RWPE2 (cell line): ENCODE measurements around the gene RSRC1.

Experiments
- ATAC-seq: fragments of 200-7000 bp; cut with Tn5 transposase; 3 replicates; pipeline ENCODE4 v1.9.1; 2021; ENCODE audit warnings: low read depth
- DNase-seq: peaks from one replicate; pipeline ENCODE4 v3.0.0-alpha.2; 2020; ENCODE audit warnings: low spot score
- H3K27ac ChIP-seq: fragments of 450-650 bp; 2 replicates; pipeline ENCODE4 v1.5.1; 2017; ENCODE audit warnings: mild to moderate bottlenecking; ENCODE audit not compliant: poor library complexity, severe bottlenecking
- H3K27me3 ChIP-seq: fragments of 250-450 bp; sonication (Bioruptor Pico); 2 replicates; pipeline ENCODE4 v1.5.1; 2021; ENCODE audit warnings: mild to moderate bottlenecking, moderate library complexity; ENCODE audit not compliant: insufficient read depth, poor library complexity, severe bottlenecking
- H3K36me3 ChIP-seq: fragments of 250-450 bp; sonication (Bioruptor Pico); 2 replicates; pipeline ENCODE4 v1.5.1; 2020; ENCODE audit warnings: low read depth, mild to moderate bottlenecking, moderate library complexity
- H3K4me1 ChIP-seq: fragments of 250-450 bp; sonication (Bioruptor Pico); 2 replicates; pipeline ENCODE4 v1.5.1; 2021; ENCODE audit warnings: mild to moderate bottlenecking, moderate library complexity; ENCODE audit not compliant: insufficient read depth, poor library complexity, severe bottlenecking
- H3K4me3 ChIP-seq: fragments of 250-450 bp; sonication (Bioruptor Pico); 2 replicates; pipeline ENCODE4 v1.5.1; 2021; ENCODE audit warnings: mild to moderate bottlenecking, moderate library complexity; ENCODE audit not compliant: severe bottlenecking
- H3K9me3 ChIP-seq: fragments of 250-450 bp; sonication (Bioruptor Pico); 2 replicates; pipeline ENCODE4 v1.5.1; 2021; ENCODE audit warnings: mild to moderate bottlenecking, moderate library complexity; ENCODE audit not compliant: severe bottlenecking
- CTCF ChIP-seq: fragments of 450-650 bp; IDR thresholded peaks from one replicate; pipeline ENCODE4 v1.5.1; 2017; ENCODE audit warnings: mild to moderate bottlenecking, moderate library complexity; ENCODE audit not compliant: poor library complexity, severe bottlenecking

The RSRC1 gene

DNA sequence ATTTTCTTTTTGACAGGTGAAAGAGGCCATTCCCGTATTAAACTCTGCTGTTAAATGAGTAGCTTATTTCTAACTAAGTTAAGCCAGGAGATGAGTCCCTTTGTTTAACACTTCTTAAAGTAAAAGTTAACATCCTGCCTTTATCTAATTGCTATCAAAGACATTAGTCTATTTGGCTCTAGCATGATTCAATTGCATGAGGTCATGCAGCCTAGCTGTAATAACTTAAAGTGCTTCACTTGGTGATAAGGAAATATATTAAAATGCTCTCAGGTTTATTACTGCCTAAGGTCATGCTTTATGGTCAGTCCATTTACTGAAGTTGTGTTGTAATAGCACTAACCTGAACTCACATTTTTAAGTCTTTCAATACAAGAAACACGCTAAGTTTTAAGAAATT is 378.8 kb downstream of the RSRC1 start:
- ATAC-seq (no peak), DNase-seq (no peak)
- Histone ChIP-seq H3K27ac (no peak overlapping the region), H3K9me3 (no peaks in the 10 kb centered on the region), H3K27me3 (no peaks in the 10 kb centered on the region), H3K36me3 (no peaks in the 10 kb centered on the region), H3K4me3 (no peak overlapping the region), H3K4me1 (no peaks in the 10 kb centered on the region)
- no peak for TF ChIP-seq CTCF

DNA sequence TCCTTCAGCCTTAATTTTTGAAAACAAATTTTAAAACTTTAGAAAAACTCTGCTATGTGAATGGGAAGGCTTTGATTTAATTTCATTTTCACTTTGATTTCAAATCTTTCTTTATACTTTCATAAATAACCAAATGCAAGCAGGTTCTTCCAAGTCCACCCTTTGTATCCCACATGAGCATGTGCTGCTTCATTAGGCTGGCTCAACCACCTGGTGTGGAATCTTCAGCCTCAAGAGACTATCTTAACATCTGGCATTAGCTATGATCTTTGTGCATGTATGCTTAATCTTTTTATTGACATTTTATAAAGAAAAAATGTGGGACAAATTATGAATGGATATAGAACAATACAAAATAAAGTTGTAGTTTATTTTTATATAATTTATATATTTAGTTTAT is 379.3 kb downstream of the RSRC1 start:
- H3K9me3 ChIP-seq: no peaks in the 10 kb centered on the region
- DNase-seq (no peak), ATAC-seq (no peak)
- no peaks in the 10 kb centered on the region for H3K36me3 ChIP-seq
- H3K4me3 ChIP-seq: no peak overlapping the region
- no peak for TF ChIP-seq CTCF
- H3K4me1 ChIP-seq: no peaks in the 10 kb centered on the region
- no peaks in the 10 kb centered on the region for H3K27me3 ChIP-seq
- no peak overlapping the region for H3K27ac ChIP-seq

GRCh38 chr3:158491968-158492367 is 382.1 kb downstream of the RSRC1 start:
- H3K27ac ChIP-seq: no peak overlapping the region
- DNase-seq (no peak), ATAC-seq (no peak)
- no peaks in the 10 kb centered on the region for H3K4me1 ChIP-seq
- H3K4me3 ChIP-seq: no peak overlapping the region
- no peak for TF ChIP-seq CTCF
- H3K27me3 ChIP-seq: no peaks in the 10 kb centered on the region
- no peaks in the 10 kb centered on the region for H3K36me3 ChIP-seq
- no peaks in the 10 kb centered on the region for H3K9me3 ChIP-seq

DNA sequence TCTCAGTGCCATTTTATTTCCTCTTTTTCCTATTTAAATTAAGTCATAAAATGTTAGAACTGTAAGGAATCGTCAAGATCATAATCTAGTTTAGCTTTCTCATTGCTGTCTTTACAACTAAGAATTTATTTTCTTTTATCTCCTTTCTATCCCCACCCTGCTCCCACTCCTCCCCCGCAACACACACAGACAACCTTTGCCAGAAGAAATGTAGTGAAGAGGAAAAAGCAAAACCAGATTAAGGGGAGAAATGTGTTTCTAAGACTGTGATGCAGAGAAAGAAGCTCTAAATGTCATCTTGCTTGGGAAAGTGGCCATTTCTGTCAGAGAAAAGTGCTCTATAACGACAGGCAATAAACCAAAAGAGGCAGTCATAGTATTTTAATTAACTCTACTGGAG is 382.8 kb downstream of the RSRC1 start:
- DNase-seq (no peak), ATAC-seq (no peak)
- H3K9me3 ChIP-seq: no peaks in the 10 kb centered on the region
- no peaks in the 10 kb centered on the region for H3K36me3 ChIP-seq
- no peaks in the 10 kb centered on the region for H3K4me1 ChIP-seq
- H3K27ac ChIP-seq: no peak overlapping the region
- no peak overlapping the region for H3K4me3 ChIP-seq
- no peaks in the 10 kb centered on the region for H3K27me3 ChIP-seq
- TF ChIP-seq CTCF: no peak

DNA sequence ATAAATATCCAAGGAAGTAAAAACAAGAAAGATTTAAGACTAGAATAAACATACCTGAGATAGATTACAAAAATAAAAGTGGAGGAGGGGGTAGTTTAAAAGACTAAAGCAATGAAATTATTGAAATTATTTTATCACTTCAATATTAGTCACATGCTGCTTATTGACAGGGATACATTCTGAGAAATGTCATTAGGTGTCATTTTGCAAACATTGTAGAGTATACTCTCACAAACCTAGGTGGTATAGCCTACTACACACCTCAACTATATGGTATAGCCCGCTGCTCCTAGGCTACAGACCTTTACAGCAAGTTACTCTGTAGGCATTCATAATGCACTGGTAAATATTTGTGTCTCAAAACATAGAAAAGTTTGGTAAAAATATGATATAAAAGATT is 384.0 kb downstream of the RSRC1 start:
- no peak for TF ChIP-seq CTCF
- Histone ChIP-seq H3K27ac (no peak overlapping the region), H3K9me3 (no peaks in the 10 kb centered on the region), H3K36me3 (no peaks in the 10 kb centered on the region), H3K4me1 (no peaks in the 10 kb centered on the region), H3K4me3 (no peak overlapping the region), H3K27me3 (no peaks in the 10 kb centered on the region)
- ATAC-seq: no peak
- DNase-seq: no peak
